IPS DF 4.7 (cell line): ENCODE measurements around the gene PRR7.

Experiments used
- DNase-seq: peaks from one replicate; pipeline ENCODE4 v3.0.0-alpha.2; 2013; ENCODE audit warnings: low spot score; ENCODE audit errors: extremely low read depth

Gene PRR7

GRCh38 chr5:177468685-177469628 lies 22.3 kb downstream of the PRR7 start:
- DNase-seq, result no peak

- no peak for DNase-seq
Observed at GRCh38 chr5:177469750-177470525, 23.3 kb downstream of the PRR7 start.

DNA sequence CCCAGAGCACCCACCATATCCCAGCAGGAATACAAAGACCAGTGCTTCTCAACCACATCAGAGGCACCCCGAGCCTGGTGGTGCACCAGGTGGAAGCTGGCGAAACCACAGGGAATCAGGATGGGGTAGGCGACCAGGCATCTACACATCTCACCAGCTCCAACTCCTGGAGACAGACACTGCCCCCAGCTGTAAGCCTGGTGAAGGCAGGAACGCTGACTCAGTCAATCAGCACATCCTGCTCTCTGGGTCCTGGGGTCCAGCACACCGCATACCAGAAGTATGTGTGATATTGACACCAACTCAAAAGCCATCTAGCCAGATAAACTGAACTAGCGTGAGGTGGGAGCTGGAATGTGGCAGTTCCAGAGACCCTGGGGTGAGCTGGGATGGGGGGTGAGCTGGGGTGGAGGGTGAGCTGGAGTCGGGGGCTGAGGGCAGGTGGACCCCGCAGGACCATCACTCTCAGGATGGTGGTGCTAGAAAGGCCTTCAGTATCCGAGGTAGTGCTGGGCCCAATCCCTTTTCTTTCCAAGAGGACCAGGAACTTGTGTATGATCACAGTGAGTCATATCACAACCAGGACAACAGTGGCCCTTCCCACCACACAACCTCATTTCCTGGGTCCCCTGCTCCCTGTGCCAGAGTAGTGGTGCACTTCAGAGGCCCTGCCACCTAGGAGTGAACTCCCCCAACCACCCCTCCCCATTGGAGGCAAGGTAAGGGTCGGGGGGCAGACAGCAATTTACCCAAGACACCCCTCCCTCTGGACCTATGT lies 24.3 kb downstream of the PRR7 start:
- DNase-seq, result no peak

GRCh38 chr5:177471610-177472356 lies 25.2 kb downstream of the PRR7 start:
- DNase-seq, result no peak

DNA sequence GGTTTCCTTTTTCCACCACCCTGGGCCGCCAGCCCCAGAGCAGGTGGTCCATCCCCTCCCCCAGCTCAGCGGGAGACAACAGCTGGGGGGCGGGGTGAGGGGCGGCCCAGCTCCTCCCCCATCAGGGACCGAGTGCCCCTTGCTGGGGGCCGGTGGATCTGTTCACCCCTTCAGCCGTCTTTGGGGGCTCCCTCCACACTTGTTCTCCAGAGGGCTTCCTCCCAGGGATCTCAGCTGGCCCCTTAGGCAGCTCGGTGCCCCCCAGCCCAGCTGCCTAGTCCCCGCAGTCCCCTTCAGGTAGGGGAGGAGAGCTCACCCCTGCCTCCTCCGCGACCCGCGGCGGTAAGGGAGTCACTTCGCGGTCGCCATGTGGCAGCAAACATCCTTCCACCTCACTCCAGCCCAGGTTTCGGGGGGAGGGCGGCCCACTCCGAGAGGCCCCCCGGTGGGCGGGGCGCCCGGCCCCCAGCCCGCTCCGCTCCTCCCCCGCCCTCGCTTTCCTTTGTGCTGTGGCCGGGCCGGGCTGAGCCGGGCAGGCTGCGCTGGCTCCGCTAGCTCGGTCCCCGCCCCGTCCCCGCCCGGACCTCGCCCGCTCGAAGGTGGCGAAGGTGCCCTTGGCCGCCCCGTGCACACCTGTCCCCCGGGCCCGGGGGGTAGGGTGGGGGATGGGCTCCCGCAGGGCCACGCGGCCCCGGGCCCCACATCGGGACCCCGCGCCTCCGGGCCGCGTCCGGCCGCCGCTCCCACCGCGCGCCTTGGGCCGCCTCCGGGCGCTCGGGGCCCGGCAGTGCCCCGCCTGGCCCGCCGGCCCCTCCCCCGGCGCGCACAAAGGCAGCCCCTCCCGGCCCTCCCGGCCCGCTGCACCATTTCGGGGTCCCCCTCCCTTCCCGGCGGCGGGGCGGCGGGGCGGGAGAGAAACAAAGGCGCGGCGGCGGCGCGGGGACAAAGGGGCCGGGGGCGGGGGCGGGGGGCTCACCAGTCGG lies 26.1 kb downstream of the PRR7 start:
- no peak for DNase-seq

- no peak for DNase-seq
Observed at GRCh38 chr5:177473443-177474001, 26.9 kb downstream of the PRR7 start, which contains the start of gene DBN1. DBN1 (minus strand) TSS chr5:177473634; CDS start chr5:177473521, 113 bp downstream.

DNA sequence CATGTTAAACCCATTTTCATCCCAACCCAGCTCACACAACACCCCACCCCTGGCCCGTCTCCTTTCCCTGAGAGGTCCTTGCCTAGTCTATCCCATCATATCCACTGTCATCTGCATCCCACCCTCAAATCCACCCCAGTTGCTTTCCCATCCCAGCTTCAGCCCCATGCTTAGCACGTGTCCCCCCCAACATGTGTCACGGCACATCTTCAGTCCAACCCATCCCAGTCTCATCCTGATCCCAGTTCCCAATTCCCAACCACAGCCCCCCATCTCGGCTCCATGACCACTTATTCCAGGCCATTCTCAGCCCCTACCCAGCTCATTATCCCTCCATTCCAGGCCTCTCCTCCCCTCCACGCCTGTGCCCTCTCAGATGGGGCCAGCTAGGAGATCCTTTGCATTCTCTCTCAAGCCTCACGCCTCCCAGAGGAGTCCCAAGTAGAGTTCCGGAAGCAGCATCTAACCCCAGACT lies 27.4 kb downstream of the PRR7 start:
- no peak for DNase-seq

GRCh38 chr5:177474846-177475562 lies 28.4 kb downstream of the PRR7 start:
- no peak for DNase-seq

DNA sequence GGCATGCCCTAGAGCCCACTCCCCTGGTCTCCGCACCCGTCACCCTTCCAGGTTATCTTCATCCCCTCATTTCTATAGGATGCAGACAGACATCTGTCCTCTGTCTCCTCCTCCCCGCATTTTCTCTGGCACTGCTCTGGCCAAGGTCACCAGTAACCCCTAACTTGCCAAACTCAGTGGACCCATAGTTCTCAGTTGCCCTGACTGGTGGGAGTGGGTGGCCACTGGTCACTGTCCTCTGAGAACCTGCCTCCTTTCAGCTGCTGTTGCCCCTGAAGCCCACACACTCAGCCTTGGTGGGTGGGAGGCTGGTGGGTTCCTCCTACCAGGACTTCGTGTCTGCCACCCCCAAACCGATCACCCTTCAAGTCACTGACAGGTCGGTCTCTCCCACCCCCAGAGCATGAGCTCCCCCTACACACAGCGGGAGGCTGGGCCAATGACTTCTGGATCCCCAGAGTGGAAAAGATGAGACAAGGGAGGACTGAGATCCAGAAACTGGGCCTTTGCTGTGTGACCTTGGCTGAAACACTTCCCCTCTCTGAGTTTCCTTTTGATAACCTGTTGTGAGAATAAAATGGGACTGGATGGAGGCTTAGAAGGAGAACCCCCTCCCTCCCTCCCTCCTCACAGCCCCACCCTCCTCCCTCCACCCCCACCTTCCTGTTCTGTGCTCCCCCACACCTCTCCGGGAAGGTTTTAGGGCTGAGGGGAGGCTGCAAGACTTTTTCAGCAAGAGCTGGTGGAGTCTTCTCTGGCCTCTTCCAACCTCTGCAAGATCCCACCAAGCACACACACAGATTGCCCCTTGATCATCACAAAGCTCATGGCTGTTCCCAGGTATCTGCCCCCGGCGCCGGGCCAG lies 29.2 kb downstream of the PRR7 start:
- no peak for DNase-seq

- DNase-seq, result no peak
Observed at GRCh38 chr5:177476531-177477233, 30.1 kb downstream of the PRR7 start.

GRCh38 chr5:177477701-177478477 lies 31.3 kb downstream of the PRR7 start:
- no peak for DNase-seq

DNA sequence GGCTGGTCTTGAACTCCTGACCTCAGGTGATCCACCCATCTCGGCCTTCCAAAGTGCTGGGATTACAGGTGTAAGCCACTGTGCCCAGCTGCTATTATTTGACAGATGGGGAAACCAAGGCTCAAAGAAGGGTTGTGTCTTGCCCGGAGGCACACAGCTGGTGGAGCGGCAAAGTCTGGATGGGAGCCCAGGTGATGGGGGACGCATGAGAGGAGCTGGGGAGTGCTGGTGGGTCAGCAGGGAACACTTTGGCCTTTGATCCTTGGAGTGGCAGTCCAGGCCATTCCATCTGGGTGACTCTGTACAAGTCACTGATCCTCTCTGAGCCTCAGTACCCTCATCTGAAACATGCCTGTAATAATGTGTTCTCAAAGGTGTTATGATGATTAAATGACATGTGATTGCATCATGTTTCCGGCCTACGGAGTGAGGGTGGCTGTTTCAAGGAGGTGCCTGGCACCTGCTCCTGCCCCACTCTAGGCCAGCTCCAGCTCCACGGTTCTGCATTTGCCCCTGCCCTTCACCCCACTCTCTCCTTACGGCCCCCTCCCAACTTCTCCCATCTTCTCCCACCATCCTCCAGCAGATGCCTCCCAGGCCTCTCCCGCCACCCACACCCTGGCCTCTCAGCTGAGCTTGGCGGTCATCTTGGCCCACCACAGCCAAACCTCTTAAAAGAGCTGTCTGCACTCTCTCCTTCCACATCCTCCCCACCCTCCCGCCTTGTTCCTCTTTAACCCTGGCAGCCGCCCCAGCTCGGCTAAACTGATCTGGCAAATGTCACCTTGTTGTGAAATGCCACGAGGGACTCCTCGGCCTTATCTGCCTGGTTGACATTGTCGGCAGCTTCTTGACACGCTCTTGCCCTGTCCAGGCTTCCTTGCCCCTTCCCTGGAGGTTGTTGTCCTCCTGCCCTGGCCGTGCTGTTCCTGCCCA lies 32.4 kb downstream of the PRR7 start:
- DNase-seq, result no peak

DNA sequence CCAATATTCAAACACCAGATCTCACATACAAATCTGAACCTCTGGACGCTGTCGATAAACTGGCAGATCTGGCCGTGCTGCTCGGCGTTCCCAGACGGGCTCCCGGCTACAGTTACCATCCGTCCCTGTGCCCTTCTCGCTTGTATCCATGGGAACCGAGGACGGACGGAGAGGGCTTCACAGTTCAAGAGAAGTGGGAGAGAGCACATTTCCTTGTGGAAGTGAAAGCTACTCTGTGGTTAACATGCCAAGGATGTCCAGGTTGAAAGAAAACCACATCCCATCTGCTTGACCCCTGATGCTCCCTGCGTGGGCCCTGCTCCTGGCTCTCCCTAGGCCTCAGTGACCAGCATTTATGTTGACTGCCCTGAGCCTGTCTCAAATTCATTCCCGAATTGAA lies 33.2 kb downstream of the PRR7 start:
- DNase-seq, result no peak

DNA sequence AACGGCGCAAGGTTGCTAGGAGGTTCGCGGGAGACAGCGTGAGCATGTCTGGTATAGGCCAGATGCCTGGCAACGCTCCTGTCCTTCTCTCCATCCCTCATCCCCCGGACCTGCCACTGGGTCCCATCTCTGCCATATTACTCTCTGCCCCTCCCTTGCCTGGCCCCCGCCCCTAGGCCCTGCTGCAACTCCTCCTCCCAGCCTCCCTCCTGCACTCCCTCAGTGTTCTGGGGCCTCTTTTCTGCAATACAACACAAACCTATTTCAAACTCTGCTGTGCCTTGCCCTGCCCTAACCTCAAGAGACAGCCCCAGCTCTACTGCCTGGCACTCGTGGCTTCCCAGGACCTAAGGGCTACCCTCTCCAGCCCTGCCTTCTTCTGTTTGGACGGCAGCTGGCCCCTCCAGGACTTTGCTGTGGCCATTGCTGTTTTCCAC lies 35.8 kb downstream of the PRR7 start:
- DNase-seq, result no peak

DNA sequence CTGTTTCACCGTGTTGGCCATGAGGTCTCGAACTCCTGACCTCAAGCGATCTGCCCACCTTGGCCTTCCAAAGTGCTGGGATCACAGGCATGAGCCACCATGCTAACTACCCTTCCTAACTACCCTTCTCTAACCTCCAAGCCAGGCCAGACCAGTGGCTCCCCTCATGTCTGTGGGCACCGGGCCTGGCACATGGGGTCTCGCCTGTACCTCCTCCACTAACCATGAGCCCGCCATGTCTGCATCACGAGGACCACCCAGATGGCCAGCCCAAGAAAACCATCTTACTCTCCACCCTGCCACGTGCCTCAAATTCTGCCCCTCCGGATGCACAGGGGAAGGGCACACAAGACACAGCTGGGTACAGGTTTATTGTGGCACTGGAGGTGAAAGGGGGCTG lies 36.4 kb downstream of the PRR7 start:
- no peak for DNase-seq
